NCI-H1436 (cell line): ENCODE data around the gene MYL12A.
A peak's percentile ranks its signal among the peaks of the same experiment; 100 is the strongest.

Experiments used
- DNase-seq: peaks from one replicate; lab custom pipeline; 2025; lab: John Stamatoyannopoulos, UW

Gene MYL12A

GRCh38 chr18:3225588-3225987, 22.0 kb upstream of the MYL12A start:
- DNase-seq, result no peak

GRCh38 chr18:3226048-3226447, 21.6 kb upstream of the MYL12A start:
- no peak for DNase-seq

GRCh38 chr18:3230401-3231334, 16.9 kb upstream of the MYL12A start:
- DNase-seq, result no peak

- no peak for DNase-seq
Measured at GRCh38 chr18:3233004-3233403, 14.6 kb upstream of the MYL12A start.

DNA sequence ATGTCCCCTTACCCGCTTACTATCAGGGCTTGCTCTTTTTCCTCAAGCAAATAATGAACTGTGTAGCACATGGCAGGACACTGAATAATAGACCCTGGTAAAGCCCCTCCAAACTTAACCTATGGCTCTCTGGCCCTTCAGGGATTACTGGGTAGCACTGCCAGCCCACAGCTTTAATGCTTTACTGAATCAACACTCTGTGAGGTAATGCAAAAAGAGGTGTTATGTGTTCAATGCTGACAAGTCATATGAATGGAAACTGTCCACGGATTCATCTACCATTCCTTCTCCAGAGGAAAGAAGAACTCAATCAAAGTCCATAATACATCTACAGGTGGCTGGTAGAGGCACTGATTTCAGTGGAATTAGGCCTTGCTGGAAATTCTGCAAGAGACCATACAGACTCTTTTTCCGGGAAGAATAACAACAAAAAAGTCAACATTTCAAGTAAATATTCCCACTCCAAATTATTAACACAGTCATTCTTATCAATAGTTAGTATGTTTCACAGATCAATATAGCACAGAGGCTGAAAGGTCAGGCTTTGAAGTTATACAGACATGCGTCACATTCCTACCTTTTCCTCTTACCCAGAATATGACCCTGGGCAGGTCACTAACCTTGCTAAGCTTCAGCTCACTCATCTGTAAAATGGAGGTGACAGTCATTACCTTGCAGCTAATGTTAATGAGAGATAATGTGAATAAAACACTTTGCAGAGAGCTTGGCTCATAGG, 14.0 kb upstream of the MYL12A start:
- no peak for DNase-seq

DNA sequence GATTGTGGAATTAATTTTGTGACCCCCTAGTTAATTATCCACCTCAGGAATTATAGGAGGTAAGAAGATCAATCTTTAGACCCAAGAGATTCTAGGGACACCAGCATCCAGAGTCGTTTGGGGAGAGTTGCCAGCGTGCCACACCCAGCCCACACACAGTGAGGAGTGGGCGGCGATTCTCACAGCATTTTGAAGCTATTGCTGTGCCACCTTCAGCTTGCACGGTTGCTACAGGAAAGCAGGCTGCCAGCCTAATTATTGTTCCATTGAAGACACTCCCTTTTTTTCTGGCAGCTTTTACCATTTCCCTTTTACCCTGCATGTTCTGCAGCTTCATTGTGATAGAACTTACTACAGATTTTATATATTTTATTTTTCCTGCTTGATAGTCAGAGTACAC, 13.1 kb upstream of the MYL12A start:
- no peak for DNase-seq

DNA sequence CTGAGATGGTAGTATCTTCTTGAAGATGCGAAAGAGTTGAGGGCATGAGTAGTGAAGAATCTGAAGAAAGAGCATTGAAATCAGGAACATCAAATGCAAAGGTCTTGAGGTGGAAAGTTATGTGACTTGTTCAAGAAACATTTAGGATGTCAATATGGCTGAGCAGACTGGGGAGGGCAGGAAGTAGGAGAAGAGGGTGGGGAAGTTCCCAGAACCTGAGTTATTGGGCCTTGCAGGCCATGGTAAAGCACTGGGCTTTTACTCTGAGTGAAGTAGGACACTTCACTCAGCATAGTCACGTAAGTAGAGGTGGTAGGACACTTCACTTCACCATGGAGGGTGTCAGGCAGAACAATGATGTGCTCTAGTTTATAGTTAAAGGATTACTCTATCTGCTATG, 11.8 kb upstream of the MYL12A start:
- no peak for DNase-seq

- no peak for DNase-seq
Measured at GRCh38 chr18:3236470-3236869, 11.1 kb upstream of the MYL12A start.

GRCh38 chr18:3238742-3239141, 8.9 kb upstream of the MYL12A start:
- DNase-seq, result no peak

- DNase-seq, result no peak
Measured at GRCh38 chr18:3245185-3245564, 2.4 kb upstream of the MYL12A start.

- DNase-seq, result peak; percentile 79
Measured at GRCh38 chr18:3245853-3246634, 1.6 kb upstream of the MYL12A start.

GRCh38 chr18:3246635-3247239, 864 bp upstream of the MYL12A start:
- DNase-seq, result no peak

GRCh38 chr18:3248062-3248657, 559 bp downstream of the MYL12A start:
- no peak for DNase-seq

DNA sequence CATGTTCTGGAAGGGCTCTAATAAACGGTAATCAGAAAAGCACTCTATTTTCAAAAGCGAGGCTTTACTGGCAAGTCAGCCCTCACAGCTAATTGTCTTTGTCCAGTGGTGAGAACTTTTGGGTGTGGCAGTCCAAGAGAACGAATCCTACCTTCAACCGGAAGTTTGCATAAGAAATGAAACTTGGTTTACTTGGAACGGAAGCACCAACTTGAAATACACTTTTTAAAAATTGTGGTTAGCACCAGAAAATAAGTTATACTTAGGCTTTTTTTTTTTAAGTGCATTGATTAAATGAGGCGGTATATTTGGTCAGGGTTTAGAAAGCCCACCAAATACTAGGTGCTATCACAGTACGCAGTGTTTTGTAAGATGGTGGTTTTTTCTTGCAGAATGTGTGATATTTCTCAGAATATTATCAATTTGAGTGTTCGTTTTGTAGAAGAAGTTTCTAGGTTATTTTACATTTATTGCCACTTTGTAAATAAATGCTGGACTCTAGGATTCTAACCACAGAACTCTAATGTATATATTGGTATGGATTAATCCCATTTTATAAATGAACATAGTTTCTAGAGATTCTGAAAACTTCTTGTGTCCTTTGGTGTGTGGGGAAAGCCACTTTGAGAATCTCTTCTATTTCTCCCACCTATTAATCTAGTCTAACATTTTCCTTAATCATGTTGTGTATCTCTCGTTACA, 1.2 kb downstream of the MYL12A start:
- no peak for DNase-seq

DNA sequence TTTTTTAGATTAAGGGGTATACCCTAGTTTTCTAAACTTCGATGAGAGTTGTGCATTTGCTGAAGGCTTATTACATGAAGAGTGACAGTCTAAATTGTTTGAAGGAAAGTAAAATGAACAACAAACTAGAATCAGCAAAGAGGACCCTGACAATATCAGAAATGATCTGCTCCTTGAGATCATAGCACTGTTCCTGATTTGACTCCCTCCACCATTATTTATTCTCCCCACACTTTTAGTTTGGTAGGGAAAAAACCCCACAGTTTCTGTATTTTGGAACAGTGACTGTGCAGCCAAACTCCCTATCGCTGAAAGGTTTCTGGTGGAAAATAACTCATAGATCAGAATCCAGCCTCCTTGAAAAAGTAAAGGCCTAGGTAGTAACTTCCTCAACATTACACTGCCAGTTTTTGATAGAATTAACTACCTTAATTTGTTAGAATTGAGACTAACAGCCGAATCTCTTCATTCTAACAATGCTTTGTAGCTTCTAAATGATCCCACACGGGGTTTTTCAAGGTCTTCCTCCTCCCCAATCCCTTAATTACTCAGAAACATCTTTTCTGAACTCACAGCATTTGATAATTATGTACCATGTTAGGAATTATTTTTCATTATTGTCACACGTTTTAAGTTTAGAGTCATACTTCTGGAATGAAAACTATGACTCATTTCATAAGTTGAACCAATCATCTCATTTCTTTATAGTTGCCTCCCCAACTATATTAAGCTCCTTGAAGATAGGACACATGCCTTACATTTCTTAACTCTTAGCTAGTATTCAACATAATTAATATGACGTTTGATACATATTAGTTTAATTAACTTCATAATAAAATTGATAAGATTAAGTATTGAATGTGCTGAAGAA, 2.9 kb downstream of the MYL12A start:
- DNase-seq, result no peak

DNA sequence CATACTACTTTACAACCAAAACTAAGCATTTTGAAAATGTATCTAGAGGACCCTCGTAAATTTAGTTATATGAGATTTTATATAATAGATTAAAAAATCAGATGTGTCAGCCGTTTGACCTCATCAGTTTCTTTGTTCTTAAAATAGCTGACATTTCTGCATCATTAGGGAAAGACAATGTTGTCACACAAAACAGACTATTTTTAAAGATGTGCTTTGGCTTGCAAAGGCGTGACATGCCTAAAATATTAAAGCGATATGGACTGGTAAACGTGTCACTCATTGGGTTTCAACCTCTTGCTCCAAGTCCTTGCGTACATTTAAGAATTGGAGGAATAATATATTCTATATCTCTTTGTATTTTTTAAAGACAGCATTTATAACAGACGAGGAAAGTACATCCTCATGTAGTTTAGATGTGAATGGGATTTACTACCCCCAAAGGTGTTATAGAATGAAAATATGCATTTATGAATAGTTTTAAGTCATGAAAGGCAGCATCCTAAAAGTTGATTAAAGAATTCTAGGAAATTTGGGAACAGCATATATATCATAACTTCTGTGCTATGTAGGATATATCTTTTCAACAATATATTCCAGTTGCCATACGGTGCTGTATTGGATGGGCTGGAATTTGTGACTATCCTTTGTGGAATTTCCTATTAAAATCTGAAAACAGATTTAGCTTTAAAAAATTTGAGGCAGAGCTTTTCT, 3.8 kb downstream of the MYL12A start:
- DNase-seq, result no peak

DNA sequence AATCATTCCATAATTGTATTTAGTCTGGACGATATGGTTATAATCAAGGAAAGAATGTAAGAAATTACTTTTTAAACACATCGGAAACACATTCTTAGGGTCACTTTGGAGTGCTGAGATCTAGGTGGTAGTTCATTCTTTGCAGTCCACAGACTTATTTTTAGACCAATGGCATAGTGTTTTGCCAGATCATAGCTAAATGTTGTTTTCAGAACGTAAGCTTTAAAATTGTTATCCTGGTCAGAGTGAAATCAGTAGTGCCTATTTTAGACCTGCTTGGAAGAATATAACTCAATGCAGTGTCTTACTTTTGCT, 4.3 kb downstream of the MYL12A start:
- DNase-seq, result no peak

GRCh38 chr18:3252843-3253242, 5.2 kb downstream of the MYL12A start:
- no peak for DNase-seq

DNA sequence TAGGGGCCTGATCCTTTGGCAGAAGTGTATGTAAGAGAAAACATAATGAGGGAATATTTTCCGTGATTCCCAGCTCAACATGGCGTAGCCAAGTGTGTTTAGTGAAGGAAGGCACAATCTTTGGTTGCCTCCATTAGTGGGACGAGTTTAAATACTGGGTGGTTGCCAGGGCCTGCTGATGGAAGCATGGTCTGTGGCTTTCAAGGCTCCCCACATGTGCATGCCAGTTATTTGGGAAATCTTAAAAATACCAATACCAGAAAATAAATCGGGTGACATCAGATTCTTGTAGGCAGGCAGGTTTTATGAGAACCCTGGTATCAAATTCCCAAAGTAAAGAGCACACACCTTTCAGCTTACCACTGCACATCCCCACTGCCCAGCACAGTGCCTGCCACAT, 7.1 kb downstream of the MYL12A start:
- DNase-seq, result no peak
